Common myeloid progenitor, CD34-positive (primary cell): Measurements from ENCODE around the gene SPOCD1.

Source experiments
- CTCF ChIA-PET: fragments of 350-600 bp; sonication (Branson Sonifier 250); formaldehyde crosslinking; loops from one replicate; lab custom pipeline; 2021; ENCODE audit warnings: antibody characterized with exemption; lab: Charles Lee
- POLR2A ChIA-PET: fragments of 350-600 bp; sonication (Branson Sonifier 250); formaldehyde crosslinking; loops from one replicate; lab custom pipeline; 2021; ENCODE audit warnings: antibody characterized with exemption; lab: Charles Lee
- DNase-seq, 3 donors: peaks; one replicate each; pipeline versions ENCODE4 v3.0.0 to v3.0.0-alpha.2; 2013
- H3K27ac ChIP-seq, 2 experiments: 1 replicate in 1 of 2; 2 replicates in 1 of 2; pipeline ENCODE4 v1.7.0; 2013; ENCODE audit warnings: inconsistent platforms in 2 of 2, low read length in 2 of 2, mild to moderate bottlenecking in 2 of 2, low read depth in 1 of 2, moderate library complexity in 1 of 2; ENCODE audit not compliant: severe bottlenecking in 2 of 2, insufficient read depth in 1 of 2, poor library complexity in 1 of 2
- H3K27me3 ChIP-seq, 5 experiments: replicated peaks in 2 of 5; 1 replicate in 3 of 5; 2 replicates in 2 of 5; pipeline versions ENCODE4 v1.6.1 to v1.7.0; 2013; ENCODE audit warnings: low read length in 4 of 5, mild to moderate bottlenecking in 2 of 5, moderate library complexity in 2 of 5, inconsistent platforms in 1 of 5; ENCODE audit not compliant: insufficient read depth in 5 of 5, control insufficient read depth in 4 of 5
- H3K36me3 ChIP-seq, 4 experiments: 1 replicate in 2 of 4; 2 replicates in 2 of 4; pipeline versions ENCODE4 v1.6.1 to v1.7.0; 2013; ENCODE audit warnings: low read length in 3 of 4, control low read depth in 1 of 4, mild to moderate bottlenecking in 1 of 4; ENCODE audit not compliant: control insufficient read depth in 4 of 4, insufficient read depth in 4 of 4
- H3K4me1 ChIP-seq, 4 experiments: 1 replicate in 3 of 4; 2 replicates in 1 of 4; pipeline versions ENCODE4 v1.6.1 to v1.7.1; 2013; ENCODE audit warnings: low read length in 3 of 4, mild to moderate bottlenecking in 3 of 4, control low read depth in 1 of 4, inconsistent platforms in 1 of 4, moderate library complexity in 1 of 4; ENCODE audit not compliant: control insufficient read depth in 4 of 4, insufficient read depth in 4 of 4; ENCODE audit errors: control extremely low read depth in 1 of 4
- H3K4me3 ChIP-seq, 7 experiments: 1 replicate in 4 of 7; 2 replicates in 3 of 7; pipeline versions ENCODE4 v1.5.1 to v1.7.0; 2013; ENCODE audit warnings: mild to moderate bottlenecking in 7 of 7, low read length in 6 of 7, moderate library complexity in 6 of 7, inconsistent platforms in 2 of 7, low read depth in 2 of 7, control low read depth in 1 of 7; ENCODE audit not compliant: insufficient read depth in 4 of 7, control insufficient read depth in 1 of 7; ENCODE audit errors: extremely low read depth in 1 of 7
- H3K9me3 ChIP-seq, 5 experiments: 1 replicate in 4 of 5; 2 replicates in 1 of 5; pipeline versions ENCODE4 v1.6.1 to v1.7.1; 2013; ENCODE audit warnings: low read length in 4 of 5, mild to moderate bottlenecking in 2 of 5, inconsistent platforms in 1 of 5, low read depth in 1 of 5, moderate library complexity in 1 of 5; ENCODE audit not compliant: control insufficient read depth in 4 of 5, insufficient read depth in 2 of 5; ENCODE audit errors: control extremely low read depth in 1 of 5
- WGBS: methylation state at CpG from one replicate; pipeline ENCODE4 v1.1.5; 2013; ENCODE audit not compliant: insufficient coverage; 5-methylcytosine and 5-hydroxymethylcytosine counted together

Gene SPOCD1

GRCh38 chr1:31839662-31840343, 24.0 kb upstream of the SPOCD1 start:
- CTCF ChIA-PET: no interaction called here

GRCh38 chr1:31837451-31838158, 21.8 kb upstream of the SPOCD1 start:
- Histone ChIP-seq H3K4me1 (no peaks in the 10 kb centered on the region), H3K27me3 (peaks cover 0 to 2% (median 0%) of the 10 kb centered on the region in 5 experiments), H3K27ac (no peak overlapping the region), H3K4me3 (no peak overlapping the region), H3K9me3 (no peaks in the 10 kb centered on the region), H3K36me3 (no peaks in the 10 kb centered on the region)
- CTCF ChIA-PET: interaction anchor here (1.1 to 1.4 kb wide), 3 partner anchors 10 to 34 kb away, joined by 3 to 5 read pairs (median 4); no protein-coding TSS in a partner anchor
- POLR2A ChIA-PET: no interaction called here
- no peak for DNase-seq
- 97% methylated on average over 6 of the region's 9 CpGs for WGBS

More at GRCh38 chr1:31839662-31840343, 24.0 kb upstream of the SPOCD1 start:
- no peak for DNase-seq
- POLR2A ChIA-PET: no interaction called here
- Histone ChIP-seq H3K36me3 (no peaks in the 10 kb centered on the region), H3K27me3 (peaks cover 0 to 2% (median 0%) of the 10 kb centered on the region in 5 experiments), H3K27ac (no peak overlapping the region), H3K4me1 (no peaks in the 10 kb centered on the region), H3K9me3 (no peaks in the 10 kb centered on the region), H3K4me3 (no peak overlapping the region)
- 100% methylated on average over 3 of the region's 6 CpGs for WGBS

- no peak overlapping the region for H3K4me3 ChIP-seq
- H3K27ac ChIP-seq: no peak overlapping the region
- POLR2A ChIA-PET: no interaction called here
- H3K27me3 ChIP-seq: peaks cover 0 to 2% (median 0%) of the 10 kb centered on the region in 5 experiments
- H3K36me3 ChIP-seq: no peaks in the 10 kb centered on the region
- 97% methylated on average over 5 of the region's 5 CpGs for WGBS
- CTCF ChIA-PET: interaction anchor here (1.1 to 1.4 kb wide), 3 partner anchors 9 to 121 kb away, joined by 3 to 5 read pairs (median 4); no protein-coding TSS in a partner anchor
- no peak for DNase-seq
- H3K4me1 ChIP-seq: no peaks in the 10 kb centered on the region
- no peaks in the 10 kb centered on the region for H3K9me3 ChIP-seq
Observed at GRCh38 chr1:31836638-31837037, 20.8 kb upstream of the SPOCD1 start.

GRCh38 chr1:31835415-31835814, 19.6 kb upstream of the SPOCD1 start:
- H3K36me3 ChIP-seq: no peaks in the 10 kb centered on the region
- H3K4me1 ChIP-seq: no peaks in the 10 kb centered on the region
- H3K27me3 ChIP-seq: peaks cover 0 to 2% (median 0%) of the 10 kb centered on the region in 5 experiments
- ChIA-PET CTCF (no interaction called here), POLR2A (interaction anchor here (0.6 kb wide), 1 partner anchor 104 kb away, joined by 3 read pairs; no protein-coding TSS in a partner anchor)
- 100% methylated on average over 3 of the region's 3 CpGs for whole genome bisulfite sequencing
- no peak overlapping the region for H3K27ac ChIP-seq
- no peak overlapping the region for H3K4me3 ChIP-seq
- H3K9me3 ChIP-seq: no peaks in the 10 kb centered on the region
- no peak for DNase-seq

- Histone ChIP-seq H3K27me3 (peaks cover 0 to 2% (median 0%) of the 10 kb centered on the region in 5 experiments), H3K36me3 (no peaks in the 10 kb centered on the region), H3K27ac (no peak overlapping the region), H3K4me1 (no peaks in the 10 kb centered on the region), H3K9me3 (no peaks in the 10 kb centered on the region), H3K4me3 (no peak overlapping the region)
- POLR2A ChIA-PET: no interaction called here
- 95% methylated on average over 6 of the region's 6 CpGs for WGBS
- CTCF ChIA-PET: no interaction called here
- no peak for DNase-seq
Observed at GRCh38 chr1:31834501-31834900, 18.7 kb upstream of the SPOCD1 start.

- no peak for DNase-seq
- no peaks in the 10 kb centered on the region for H3K36me3 ChIP-seq
- no peaks in the 10 kb centered on the region for H3K9me3 ChIP-seq
- ChIA-PET CTCF (interaction anchor here (0.8 kb wide), 1 partner anchor 19 kb away, joined by 3 read pairs; no protein-coding TSS in a partner anchor), POLR2A (no interaction called here)
- no peaks in the 10 kb centered on the region for H3K27me3 ChIP-seq
- WGBS: 98% methylated on average over 5 of the region's 9 CpGs
- H3K4me3 ChIP-seq: no peak overlapping the region
- H3K27ac ChIP-seq: no peak overlapping the region
- peaks cover 5 to 14% (median 13%) of the 10 kb centered on the region in 4 experiments for H3K4me1 ChIP-seq
Observed at GRCh38 chr1:31831397-31832378, 15.9 kb upstream of the SPOCD1 start.
